ENCODE results near the gene FANCD2OS.
"Not testable (repeated sequence)": the region's sequence is repeated elsewhere in the genome, so short reads cannot be mapped to it uniquely, and the experiment has no call there.

Gene FANCD2OS

GRCh38 chr3:10106919-10107318 is 1.1 kb downstream of the FANCD2OS start:
- no peak for TF ChIP-seq CTCF (conservative IDR thresholded peaks at IDR 0.05; ENCODE audit: low read length)
- TF ChIP-seq EZH2phosphoT487 (IDR thresholded peaks at IDR 0.05; ENCODE audit: borderline replicate concordance), result no peak
- Histone ChIP-seq H3K27me3 (ENCODE audit: insufficient read depth, low read length, poor library complexity, severe bottlenecking) (no peaks in the 10 kb centered on the region), H3F3A (ENCODE audit: low read depth) (no peaks in the 10 kb centered on the region), H3K9me3 (ENCODE audit: insufficient read depth, low read depth, low read length) (no peaks in the 10 kb centered on the region), H3K4me1 (ENCODE audit: insufficient read depth, low read length, poor library complexity, severe bottlenecking) (no peaks in the 10 kb centered on the region), H3K4me3 (ENCODE audit: low read length, poor library complexity, severe bottlenecking) (no peak overlapping the region), H3K9me2 (replicated peaks; ENCODE audit: low read depth, low read length) (no peaks in the 10 kb centered on the region), H3K79me2 (ENCODE audit: insufficient read depth, low read length) (no peaks in the 10 kb centered on the region), H3K9ac (ENCODE audit: low read depth, low read length, poor library complexity, severe bottlenecking) (no peak overlapping the region), H4K20me1 (ENCODE audit: insufficient read depth, low read length, poor library complexity, severe bottlenecking) (no peaks in the 10 kb centered on the region), H2AFZ (ENCODE audit: low read length) (no peak overlapping the region), H3K4me2 (ENCODE audit: low read depth, low read length, poor library complexity, severe bottlenecking) (no peak overlapping the region), H3K36me3 (ENCODE audit: insufficient read depth, low read length) (no peaks in the 10 kb centered on the region)

- no peaks in the 10 kb centered on the region for H3F3A ChIP-seq (ENCODE audit: low read depth)
- H3K79me2 ChIP-seq (ENCODE audit: insufficient read depth, low read length), result no peaks in the 10 kb centered on the region
- no peak overlapping the region for H3K4me3 ChIP-seq (ENCODE audit: low read length, poor library complexity, severe bottlenecking)
- TF ChIP-seq CTCF (conservative IDR thresholded peaks at IDR 0.05; ENCODE audit: low read length), result no peak
- no peaks in the 10 kb centered on the region for H3K4me1 ChIP-seq (ENCODE audit: insufficient read depth, low read length, poor library complexity, severe bottlenecking)
- H2AFZ ChIP-seq (ENCODE audit: low read length), result no peak overlapping the region
- no peak overlapping the region for H3K9ac ChIP-seq (ENCODE audit: low read depth, low read length, poor library complexity, severe bottlenecking)
- H3K4me2 ChIP-seq (ENCODE audit: low read depth, low read length, poor library complexity, severe bottlenecking), result no peak overlapping the region
- peaks cover 27% of the 10 kb centered on the region for H3K36me3 ChIP-seq (ENCODE audit: insufficient read depth, low read length)
- no peaks in the 10 kb centered on the region for H3K27me3 ChIP-seq (ENCODE audit: insufficient read depth, low read length, poor library complexity, severe bottlenecking)
- no peaks in the 10 kb centered on the region for H3K9me3 ChIP-seq (ENCODE audit: insufficient read depth, low read depth, low read length)
- no peaks in the 10 kb centered on the region for H4K20me1 ChIP-seq (ENCODE audit: insufficient read depth, low read length, poor library complexity, severe bottlenecking)
- no peaks in the 10 kb centered on the region for H3K9me2 ChIP-seq (replicated peaks; ENCODE audit: low read depth, low read length)
Observed at GRCh38 chr3:10099041-10099440, 9.0 kb downstream of the FANCD2OS start.

GRCh38 chr3:10093678-10094077 is 14.4 kb downstream of the FANCD2OS start:
- no peaks in the 10 kb centered on the region for H3K9me2 ChIP-seq (replicated peaks; ENCODE audit: low read depth, low read length)
- H3K9ac ChIP-seq (ENCODE audit: low read depth, low read length, poor library complexity, severe bottlenecking), result no peak overlapping the region
- no peaks in the 10 kb centered on the region for H3K79me2 ChIP-seq (ENCODE audit: insufficient read depth, low read length)
- H3K27me3 ChIP-seq (ENCODE audit: insufficient read depth, low read length, poor library complexity, severe bottlenecking), result no peaks in the 10 kb centered on the region
- TF ChIP-seq EZH2phosphoT487 (IDR thresholded peaks at IDR 0.05; ENCODE audit: borderline replicate concordance), result no peak
- no peak for TF ChIP-seq CTCF (conservative IDR thresholded peaks at IDR 0.05; ENCODE audit: low read length)
- no peaks in the 10 kb centered on the region for H4K20me1 ChIP-seq (ENCODE audit: insufficient read depth, low read length, poor library complexity, severe bottlenecking)
- H3K9me3 ChIP-seq (ENCODE audit: insufficient read depth, low read depth, low read length), result no peaks in the 10 kb centered on the region
- no peak overlapping the region for H3K4me3 ChIP-seq (ENCODE audit: low read length, poor library complexity, severe bottlenecking)
- no peaks in the 10 kb centered on the region for H3K4me1 ChIP-seq (ENCODE audit: insufficient read depth, low read length, poor library complexity, severe bottlenecking)
- no peak overlapping the region for H2AFZ ChIP-seq (ENCODE audit: low read length)
- no peak overlapping the region for H3K4me2 ChIP-seq (ENCODE audit: low read depth, low read length, poor library complexity, severe bottlenecking)
- H3F3A ChIP-seq (ENCODE audit: low read depth), result no peaks in the 10 kb centered on the region
- peaks cover 50% of the 10 kb centered on the region; the same call in 1 of the 2 replicates for H3K36me3 ChIP-seq (ENCODE audit: insufficient read depth, low read length)

- H3K36me3 ChIP-seq (ENCODE audit: insufficient read depth, low read length), result peaks cover 62% of the 10 kb centered on the region; the same call in 1 of the 2 replicates
- not testable (repeated sequence) for H3K9me3 ChIP-seq (ENCODE audit: insufficient read depth, low read depth, low read length); H3K4me2 ChIP-seq (ENCODE audit: low read depth, low read length, poor library complexity, severe bottlenecking); H3F3A ChIP-seq (ENCODE audit: low read depth); H3K9me2 ChIP-seq (replicated peaks; ENCODE audit: low read depth, low read length); H3K79me2 ChIP-seq (ENCODE audit: insufficient read depth, low read length); H3K4me1 ChIP-seq (ENCODE audit: insufficient read depth, low read length, poor library complexity, severe bottlenecking); H3K9ac ChIP-seq (ENCODE audit: low read depth, low read length, poor library complexity, severe bottlenecking); H3K4me3 ChIP-seq (ENCODE audit: low read length, poor library complexity, severe bottlenecking); H2AFZ ChIP-seq (ENCODE audit: low read length); H3K27me3 ChIP-seq (ENCODE audit: insufficient read depth, low read length, poor library complexity, severe bottlenecking); H4K20me1 ChIP-seq (ENCODE audit: insufficient read depth, low read length, poor library complexity, severe bottlenecking)
Observed at GRCh38 chr3:10091387-10091786, 16.7 kb downstream of the FANCD2OS start.

GRCh38 chr3:10090774-10091173 is 17.3 kb downstream of the FANCD2OS start:
- not testable (repeated sequence) for H3K9ac ChIP-seq (ENCODE audit: low read depth, low read length, poor library complexity, severe bottlenecking)

More at GRCh38 chr3:10090774-10091173, 17.3 kb downstream of the FANCD2OS start:
- H3K9me3 ChIP-seq (ENCODE audit: insufficient read depth, low read depth, low read length); H3K27me3 ChIP-seq (ENCODE audit: insufficient read depth, low read length, poor library complexity, severe bottlenecking); H3K9me2 ChIP-seq (replicated peaks; ENCODE audit: low read depth, low read length); H3K79me2 ChIP-seq (ENCODE audit: insufficient read depth, low read length); H3K4me2 ChIP-seq (ENCODE audit: low read depth, low read length, poor library complexity, severe bottlenecking); H3K4me3 ChIP-seq (ENCODE audit: low read length, poor library complexity, severe bottlenecking); H3K4me1 ChIP-seq (ENCODE audit: insufficient read depth, low read length, poor library complexity, severe bottlenecking); H3F3A ChIP-seq (ENCODE audit: low read depth); H2AFZ ChIP-seq (ENCODE audit: low read length); H4K20me1 ChIP-seq (ENCODE audit: insufficient read depth, low read length, poor library complexity, severe bottlenecking): not testable (repeated sequence)
- H3K36me3 ChIP-seq (ENCODE audit: insufficient read depth, low read length), result peaks cover 64% of the 10 kb centered on the region; the same call in 1 of the 2 replicates
